Fibroblast of the conjunctiva (primary cell): Measurements from ENCODE around the gene MICAL2.

ENCODE experiments used
- DNase-seq: peaks from one replicate; pipeline ENCODE4 v3.0.0-alpha.2; 2010; ENCODE audit warnings: low read depth

The MICAL2 gene

GRCh38 chr11:12209096-12209495 lies 98.7 kb downstream of the MICAL2 start:
- DNase-seq: no peak

- no peak for DNase-seq
These were observed 99.8 kb downstream of the MICAL2 start for GRCh38 chr11:12210200-12210599.

- no peak for DNase-seq
These were observed 101.1 kb downstream of the MICAL2 start for GRCh38 chr11:12211331-12212065.

- no peak for DNase-seq
These were observed 101.9 kb downstream of the MICAL2 start for GRCh38 chr11:12212174-12212820.

GRCh38 chr11:12212821-12213185 lies 102.4 kb downstream of the MICAL2 start:
- DNase-seq: no peak

GRCh38 chr11:12213883-12214282 lies 103.5 kb downstream of the MICAL2 start:
- no peak for DNase-seq

GRCh38 chr11:12214751-12215150 lies 104.4 kb downstream of the MICAL2 start:
- no peak for DNase-seq

- DNase-seq: no peak
These were observed 104.8 kb downstream of the MICAL2 start for GRCh38 chr11:12215181-12215593.

GRCh38 chr11:12216041-12216451 lies 105.7 kb downstream of the MICAL2 start:
- DNase-seq: no peak

GRCh38 chr11:12216671-12217374 lies 106.4 kb downstream of the MICAL2 start:
- no peak for DNase-seq

GRCh38 chr11:12217879-12218278 lies 107.5 kb downstream of the MICAL2 start:
- no peak for DNase-seq

- no peak for DNase-seq
These were observed 108.5 kb downstream of the MICAL2 start for GRCh38 chr11:12218909-12219308.

- DNase-seq: no peak
These were observed 109.4 kb downstream of the MICAL2 start for GRCh38 chr11:12219757-12220156.

GRCh38 chr11:12220305-12220704 lies 109.9 kb downstream of the MICAL2 start:
- DNase-seq: no peak

- DNase-seq: no peak
These were observed 110.7 kb downstream of the MICAL2 start for GRCh38 chr11:12221051-12221535.

GRCh38 chr11:12222055-12222792 lies 111.8 kb downstream of the MICAL2 start:
- no peak for DNase-seq

- no peak for DNase-seq
These were observed 113.6 kb downstream of the MICAL2 start for GRCh38 chr11:12223771-12224536.

GRCh38 chr11:12224537-12224893 lies 114.1 kb downstream of the MICAL2 start:
- no peak for DNase-seq

- DNase-seq: no peak
These were observed 114.8 kb downstream of the MICAL2 start for GRCh38 chr11:12225046-12225739.

GRCh38 chr11:12226093-12226492 lies 115.7 kb downstream of the MICAL2 start:
- DNase-seq: no peak
